SK-N-MC (cell line): ENCODE measurements around the gene CALHM1.

Experiments
- DNase-seq: peaks from one replicate; pipeline ENCODE4 v3.0.0-alpha.2; 2011; ENCODE audit warnings: low read depth, low spot score
- H3K27ac ChIP-seq: fragments of 200-600 bp; sonication (generic); 2 replicates; pipeline ENCODE4 v1.5.1; 2016; ENCODE audit warnings: mixed run types
- H3K36me3 ChIP-seq: fragments of 200-600 bp; sonication (generic); 2 replicates; pipeline ENCODE4 v1.6.1; 2017; ENCODE audit warnings: antibody characterized with exemption, low read length, mixed read lengths; ENCODE audit not compliant: insufficient read depth
- H3K4me3 ChIP-seq: fragments of 200-600 bp; sonication (generic); 2 replicates; pipeline ENCODE4 v1.5.1; 2016
- H3K9ac ChIP-seq: fragments of 200-600 bp; sonication (generic); 2 replicates; pipeline ENCODE4 v1.8.0; 2017; ENCODE audit warnings: mixed run types, mixed read lengths; ENCODE audit not compliant: insufficient read length
- H3K9me3 ChIP-seq: fragments of 200-600 bp; sonication (generic); 2 replicates; pipeline ENCODE4 v1.6.1; 2017; ENCODE audit warnings: low read depth, mild to moderate bottlenecking, antibody characterized with exemption, low read length, moderate library complexity, mixed read lengths
- EZH2 ChIP-seq: fragments of 200-600 bp; sonication (generic); IDR thresholded peaks from one replicate; pipeline ENCODE4 v1.6.1; 2017; ENCODE audit warnings: antibody characterized with exemption
- FOXP2 ChIP-seq: optimal IDR thresholded peaks from 2 replicates; pipeline ENCODE3; 2011; ENCODE audit warnings: mild to moderate bottlenecking, moderate library complexity; ENCODE audit not compliant: insufficient read depth; ENCODE audit errors: extremely low read length, control extremely low read depth
- POLR2AphosphoS5 ChIP-seq: IDR thresholded peaks from 2 replicates; pipeline ENCODE4 v1.6.1; 2012; ENCODE audit warnings: mild to moderate bottlenecking, low read depth, low read length, borderline replicate concordance

Gene CALHM1

DNA sequence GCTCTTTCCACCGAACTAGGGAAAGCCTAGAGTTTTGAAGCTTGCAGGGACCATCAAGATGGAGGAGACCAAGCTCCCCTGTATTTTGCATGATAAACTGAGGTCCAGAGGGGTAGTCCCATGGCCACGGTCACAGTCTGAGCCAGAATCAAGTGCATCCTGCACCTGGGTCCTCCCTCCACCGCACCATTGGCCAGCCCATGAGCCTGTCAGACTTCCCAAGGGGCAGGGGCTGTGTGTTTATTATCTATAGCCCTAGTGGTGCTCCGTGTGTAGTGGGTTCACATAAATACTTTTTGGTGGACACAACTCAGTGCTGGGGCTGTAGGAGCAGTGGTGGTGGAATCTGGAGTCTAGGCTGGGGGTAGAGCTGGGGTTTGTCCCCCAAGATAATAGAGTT is 16.7 kb upstream of the CALHM1 start:
- no peak for TF ChIP-seq POLR2AphosphoS5
- no peak for TF ChIP-seq EZH2
- TF ChIP-seq FOXP2: no peak
- no peak for DNase-seq
- no peak overlapping the region for H3K9ac ChIP-seq
- H3K4me3 ChIP-seq: no peak overlapping the region
- H3K36me3 ChIP-seq: no peaks in the 10 kb centered on the region
- H3K27ac ChIP-seq: no peak overlapping the region
- H3K9me3 ChIP-seq: no peaks in the 10 kb centered on the region

DNA sequence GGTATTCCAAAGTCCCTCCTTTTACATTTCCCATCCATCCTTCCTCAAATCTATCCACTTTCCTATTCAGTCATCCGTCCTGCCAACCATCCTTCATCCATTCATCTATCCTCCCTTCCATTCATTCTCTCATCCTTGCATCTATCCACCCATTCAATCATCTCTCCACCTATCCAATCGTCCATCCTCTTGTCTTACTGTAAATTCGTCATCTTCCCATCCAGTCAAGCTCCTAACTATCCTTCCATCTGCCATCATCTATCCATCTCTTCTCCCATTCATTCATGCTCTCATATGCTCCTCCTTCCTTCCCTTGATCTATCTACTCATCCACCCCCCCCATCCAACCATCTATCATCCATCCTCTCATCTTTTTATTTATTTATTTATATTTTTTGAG is 15.4 kb upstream of the CALHM1 start:
- Histone ChIP-seq H3K36me3 (no peaks in the 10 kb centered on the region), H3K4me3 (no peak overlapping the region), H3K9ac (no peak overlapping the region), H3K27ac (no peak overlapping the region), H3K9me3 (no peaks in the 10 kb centered on the region)
- TF ChIP-seq FOXP2 (no peak), POLR2AphosphoS5 (no peak), EZH2 (no peak)
- DNase-seq: no peak

DNA sequence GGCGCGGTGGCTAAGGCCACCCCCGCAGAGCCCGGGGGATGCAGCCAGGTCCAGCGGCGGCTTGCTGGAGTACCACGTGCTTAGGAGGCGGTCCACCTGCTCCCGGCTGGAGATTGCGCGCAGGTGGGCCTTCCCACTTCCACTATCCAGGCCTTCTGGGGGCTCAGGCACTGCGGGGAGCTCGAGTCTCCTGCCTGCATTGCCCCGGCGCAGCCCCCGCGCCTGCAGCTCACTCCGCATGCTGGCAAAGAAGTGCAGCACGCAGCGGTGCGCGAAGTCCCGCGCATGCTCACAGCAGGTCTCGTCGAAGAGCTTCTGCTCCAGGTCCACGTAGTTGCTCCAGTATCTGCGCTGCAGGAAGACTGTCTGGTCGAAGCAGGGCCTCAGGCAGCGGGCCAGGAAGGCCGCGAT is 14.6 kb upstream of the CALHM1 start:
- Histone ChIP-seq H3K9ac (no peak overlapping the region), H3K27ac (no peak overlapping the region)
- DNase-seq: no peak

GRCh38 chr10:103472005-103472404 is 13.3 kb upstream of the CALHM1 start:
- Histone ChIP-seq H3K9me3 (no peaks in the 10 kb centered on the region), H3K27ac (no peak overlapping the region), H3K9ac (no peak overlapping the region), H3K4me3 (no peak overlapping the region), H3K36me3 (no peaks in the 10 kb centered on the region)
- no peak for TF ChIP-seq EZH2
- TF ChIP-seq FOXP2: no peak
- TF ChIP-seq POLR2AphosphoS5: no peak
- no peak for DNase-seq

More for the DNA sequence above, 14.6 kb upstream of the CALHM1 start:
- Histone ChIP-seq H3K4me3 (no peak overlapping the region), H3K9me3 (no peaks in the 10 kb centered on the region), H3K36me3 (no peaks in the 10 kb centered on the region)
- no peak for TF ChIP-seq EZH2
- TF ChIP-seq POLR2AphosphoS5: no peak
- no peak for TF ChIP-seq FOXP2

DNA sequence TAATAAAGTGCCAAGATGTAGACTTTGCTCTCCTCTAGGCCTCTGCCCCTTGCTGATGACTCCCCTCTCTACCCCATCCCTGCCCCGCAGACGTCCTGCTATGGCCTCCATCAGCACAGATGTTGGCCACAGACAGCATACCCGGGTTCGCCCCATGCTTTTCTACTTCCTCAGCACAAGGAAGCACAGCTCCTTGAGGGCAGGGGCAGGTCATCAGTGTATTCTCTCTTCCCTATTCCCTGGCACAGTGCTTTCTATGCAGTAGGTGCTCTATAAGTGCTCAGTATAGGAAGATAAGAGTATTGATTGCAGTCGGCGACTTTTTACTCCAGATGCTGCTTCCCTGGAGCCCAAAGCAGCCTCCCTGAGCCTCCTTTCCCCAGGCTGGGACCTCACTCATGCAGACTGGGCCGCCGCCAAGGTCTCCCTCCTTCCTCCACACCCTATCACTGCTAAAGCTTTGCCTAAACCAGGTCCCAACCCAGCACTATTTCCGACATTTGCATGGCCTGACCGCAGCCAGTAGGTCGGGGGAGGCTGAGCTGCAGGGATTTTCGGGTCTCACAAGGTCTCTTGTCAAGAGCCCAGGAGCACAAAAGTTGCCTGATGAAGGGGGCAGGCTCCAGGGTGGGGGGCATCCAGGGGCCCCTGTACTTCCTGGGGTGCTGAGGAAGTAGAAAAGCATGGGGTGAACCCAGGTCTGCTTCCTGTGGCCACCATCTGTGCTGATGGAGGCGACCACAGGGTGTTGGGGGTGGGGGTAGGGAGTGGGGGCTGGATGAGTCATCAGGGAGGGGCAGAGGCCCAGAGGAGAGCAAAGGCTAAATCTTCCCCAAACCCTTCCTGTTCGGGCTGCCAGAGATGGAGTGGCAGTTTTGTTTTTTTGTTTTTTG is 12.3 kb upstream of the CALHM1 start:
- no peaks in the 10 kb centered on the region for H3K9me3 ChIP-seq
- H3K36me3 ChIP-seq: no peaks in the 10 kb centered on the region
- H3K9ac ChIP-seq: no peak overlapping the region
- H3K27ac ChIP-seq: no peak overlapping the region
- TF ChIP-seq POLR2AphosphoS5: no peak
- TF ChIP-seq FOXP2: no peak
- no peak for DNase-seq
- no peak overlapping the region for H3K4me3 ChIP-seq

DNA sequence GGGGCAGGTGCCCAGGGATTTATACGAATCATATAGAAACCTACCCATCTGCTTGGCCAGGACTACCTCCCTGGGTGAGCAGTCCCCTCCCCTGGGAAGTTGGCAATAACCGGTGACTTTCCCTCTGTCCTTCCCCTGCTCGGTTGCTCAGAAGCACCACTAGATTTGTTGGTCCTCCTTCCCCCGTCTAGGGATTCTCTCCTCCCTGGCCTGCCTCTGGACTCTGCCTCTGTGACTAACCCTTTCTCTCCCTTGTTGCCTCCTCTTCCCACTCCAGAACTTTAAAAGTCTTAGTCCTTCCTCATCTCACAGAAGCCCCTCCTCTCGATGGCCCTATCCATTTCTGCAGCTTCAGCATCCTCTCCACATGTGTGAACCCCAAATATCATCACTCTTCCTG is 10.5 kb upstream of the CALHM1 start:
- TF ChIP-seq FOXP2 (no peak), POLR2AphosphoS5 (no peak), EZH2 (no peak)
- DNase-seq: no peak
- Histone ChIP-seq H3K9me3 (no peaks in the 10 kb centered on the region), H3K27ac (no peak overlapping the region), H3K36me3 (no peaks in the 10 kb centered on the region), H3K9ac (no peak overlapping the region), H3K4me3 (no peak overlapping the region)

- Histone ChIP-seq H3K27ac (no peak overlapping the region), H3K9me3 (no peaks in the 10 kb centered on the region), H3K36me3 (no peaks in the 10 kb centered on the region), H3K4me3 (no peak overlapping the region), H3K9ac (no peak overlapping the region)
- TF ChIP-seq FOXP2: no peak
- TF ChIP-seq EZH2: no peak
- no peak for TF ChIP-seq POLR2AphosphoS5
- no peak for DNase-seq
These were observed 8.7 kb upstream of the CALHM1 start for GRCh38 chr10:103467406-103467805.

DNA sequence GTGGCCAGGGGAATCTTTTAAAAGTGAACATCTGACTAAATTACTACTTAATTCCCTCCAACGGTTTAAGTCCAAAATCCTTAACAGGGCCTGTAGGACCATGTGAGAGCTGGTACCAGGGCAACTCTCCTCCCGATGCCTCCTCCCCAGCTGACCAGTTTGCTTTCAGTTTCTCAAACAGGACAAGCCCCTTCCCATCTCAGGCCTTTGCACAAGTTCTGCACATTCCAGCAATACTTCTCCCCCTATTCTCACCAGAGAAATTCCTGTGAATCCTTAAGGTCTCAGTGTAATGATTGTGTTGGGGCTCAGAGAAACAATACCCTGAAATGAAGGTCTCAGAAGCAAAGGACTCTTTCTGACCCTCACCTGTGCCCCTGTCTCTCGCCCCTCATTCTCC is 8.0 kb upstream of the CALHM1 start:
- Histone ChIP-seq H3K27ac (no peak overlapping the region), H3K4me3 (no peak overlapping the region), H3K36me3 (no peaks in the 10 kb centered on the region), H3K9ac (no peak overlapping the region), H3K9me3 (no peaks in the 10 kb centered on the region)
- DNase-seq: no peak
- TF ChIP-seq POLR2AphosphoS5 (no peak), EZH2 (no peak), FOXP2 (no peak)
